ENCODE results near the gene MTHFSD. TPM values are rescaled to one million over a fixed set of nuclear protein-coding genes. Genes with fewer than 3 reads are reported as not detected.

MTHFSD gene
- polyA plus RNA-seq, 1 donor (not counting 4 experiments of a cell fraction or from before 2014, with no cell fraction given), result 14.7 TPM

- Histone ChIP-seq H3K4me3 (ENCODE audit: control insufficient read depth in 2 of 3, extremely low read depth in 1 of 3, insufficient read depth in 2 of 3, low read depth in 1 of 3, low read length in 3 of 3) (no peak overlapping the region), H3K9me1 (ENCODE audit: control insufficient read depth, extremely low read depth, insufficient read depth, low read length) (no peaks in the 10 kb centered on the region), H3K27ac (ENCODE audit: control insufficient read depth, insufficient read depth, low read length) (no peak overlapping the region), H3K9me3 (ENCODE audit: control insufficient read depth, low read depth, low read length) (peaks cover 4% of the 10 kb centered on the region), H4K20me1 (ENCODE audit: control insufficient read depth, extremely low read depth, insufficient read depth, low read length) (no peaks in the 10 kb centered on the region), H3K9ac (ENCODE audit: control insufficient read depth, extremely low read depth, insufficient read depth, low read length) (no peak overlapping the region), H3K4me2 (ENCODE audit: control insufficient read depth, extremely low read depth, insufficient read depth, low read depth, low read length) (no peak overlapping the region), H3K27me3 (ENCODE audit: control insufficient read depth, extremely low read depth, insufficient read depth, low read length) (no peaks in the 10 kb centered on the region), H3K79me2 (ENCODE audit: control insufficient read depth, insufficient read depth, low read length) (no peaks in the 10 kb centered on the region), H3K36me3 (ENCODE audit: control insufficient read depth in 2 of 2, extremely low read depth in 1 of 2, insufficient read depth in 2 of 2, low read length in 2 of 2) (peaks cover 0 to 16% of the 10 kb centered on the region in 2 experiments), H2AFZ (ENCODE audit: control insufficient read depth, low read length) (no peak overlapping the region), H3K4me1 (ENCODE audit: control insufficient read depth, extremely low read depth, insufficient read depth, low read length) (no peaks in the 10 kb centered on the region)
- TF ChIP-seq EZH2 (IDR thresholded peaks at IDR 0.05; ENCODE audit: low read length) (no peak), CTCF (optimal IDR thresholded peaks at IDR 0.05 in 1 of 3, IDR thresholded peaks at IDR 0.05 in 1 of 3, conservative IDR thresholded peaks at IDR 0.05 in 1 of 3; ENCODE audit: extremely low read depth in 1 of 3, insufficient read depth in 2 of 3, low read length in 3 of 3) (no peak)
- dilution Hi-C loops (cut with MboI; ENCODE audit: extremely low pct_ligation_motif_present, low sequenced_read_pairs), result no loop called here
- FAIRE-seq (no peak), DNase-seq (ENCODE audit: low read depth, low spot score) (no peak)
Measured at GRCh38 chr16:86533076-86533475, 22.0 kb downstream of the MTHFSD start.

GRCh38 chr16:86532526-86532815 lies 22.6 kb downstream of the MTHFSD start:
- Histone ChIP-seq H3K9me1 (ENCODE audit: control insufficient read depth, extremely low read depth, insufficient read depth, low read length) (no peaks in the 10 kb centered on the region), H3K4me2 (ENCODE audit: control insufficient read depth, extremely low read depth, insufficient read depth, low read depth, low read length) (no peak overlapping the region), H3K27ac (ENCODE audit: control insufficient read depth, insufficient read depth, low read length) (no peak overlapping the region), H3K79me2 (ENCODE audit: control insufficient read depth, insufficient read depth, low read length) (no peaks in the 10 kb centered on the region), H4K20me1 (ENCODE audit: control insufficient read depth, extremely low read depth, insufficient read depth, low read length) (no peaks in the 10 kb centered on the region), H3K9me3 (ENCODE audit: control insufficient read depth, low read depth, low read length) (peaks cover 4% of the 10 kb centered on the region), H3K36me3 (ENCODE audit: control insufficient read depth in 2 of 2, extremely low read depth in 1 of 2, insufficient read depth in 2 of 2, low read length in 2 of 2) (peaks cover 0 to 14% of the 10 kb centered on the region in 2 experiments), H3K4me1 (ENCODE audit: control insufficient read depth, extremely low read depth, insufficient read depth, low read length) (no peaks in the 10 kb centered on the region), H3K9ac (ENCODE audit: control insufficient read depth, extremely low read depth, insufficient read depth, low read length) (no peak overlapping the region), H3K27me3 (ENCODE audit: control insufficient read depth, extremely low read depth, insufficient read depth, low read length) (no peaks in the 10 kb centered on the region), H3K4me3 (ENCODE audit: control insufficient read depth in 2 of 3, extremely low read depth in 1 of 3, insufficient read depth in 2 of 3, low read depth in 1 of 3, low read length in 3 of 3) (no peak overlapping the region), H2AFZ (ENCODE audit: control insufficient read depth, low read length) (no peak overlapping the region)
- dilution Hi-C loops (cut with MboI; ENCODE audit: extremely low pct_ligation_motif_present, low sequenced_read_pairs), result no loop called here
- DNase-seq (ENCODE audit: low read depth, low spot score) (no peak), FAIRE-seq (no peak)
- no peak for TF ChIP-seq CTCF (optimal IDR thresholded peaks at IDR 0.05 in 1 of 3, IDR thresholded peaks at IDR 0.05 in 1 of 3, conservative IDR thresholded peaks at IDR 0.05 in 1 of 3; ENCODE audit: extremely low read depth in 1 of 3, insufficient read depth in 2 of 3, low read length in 3 of 3)
- no peak for TF ChIP-seq EZH2 (IDR thresholded peaks at IDR 0.05; ENCODE audit: low read length)
